ENCODE measurements around the gene RGS7. TPM values are rescaled to one million over a fixed set of nuclear protein-coding genes. Genes with fewer than 3 reads are reported as not detected.

Gene RGS7
- total RNA-seq, 2 donors from 2014 or later = 0.10 to 0.24 TPM

DNA sequence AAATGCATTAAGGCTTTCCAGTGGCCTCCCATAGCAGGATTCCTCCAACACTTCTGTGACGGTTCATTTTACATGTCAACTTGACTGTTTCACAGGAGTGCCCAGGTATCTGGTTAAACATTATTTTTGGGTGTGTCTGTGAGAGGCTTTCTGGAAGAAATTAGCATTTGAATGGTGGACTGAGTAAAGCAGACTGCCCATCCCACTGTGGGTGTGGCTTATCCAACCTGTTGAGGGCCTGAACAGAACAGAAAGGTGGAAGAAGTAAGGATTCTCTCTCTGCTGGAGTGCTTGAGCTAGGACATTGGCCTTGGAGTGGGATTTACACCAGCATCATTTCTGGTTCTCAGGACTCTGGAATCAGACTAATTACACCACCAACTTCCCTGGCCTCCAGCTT lies 85.6 kb downstream of the RGS7 start:
- DNase-seq = peak; percentile 60
- Histone ChIP-seq H3K27ac (no peak overlapping the region), H3K36me3 (no peaks in the 10 kb centered on the region), H3K4me1 (no peaks in the 10 kb centered on the region), H3K9ac (ENCODE audit: low read depth in 2 of 2, low read length in 2 of 2) (no peak overlapping the region), H3K4me3 (no peak overlapping the region), H3K27me3 (no peaks in the 10 kb centered on the region), H3K9me3 (no peaks in the 10 kb centered on the region)
- intact Hi-C loops (cut with DNase I) = no loop called here
- TF ChIP-seq, protein P1, sequence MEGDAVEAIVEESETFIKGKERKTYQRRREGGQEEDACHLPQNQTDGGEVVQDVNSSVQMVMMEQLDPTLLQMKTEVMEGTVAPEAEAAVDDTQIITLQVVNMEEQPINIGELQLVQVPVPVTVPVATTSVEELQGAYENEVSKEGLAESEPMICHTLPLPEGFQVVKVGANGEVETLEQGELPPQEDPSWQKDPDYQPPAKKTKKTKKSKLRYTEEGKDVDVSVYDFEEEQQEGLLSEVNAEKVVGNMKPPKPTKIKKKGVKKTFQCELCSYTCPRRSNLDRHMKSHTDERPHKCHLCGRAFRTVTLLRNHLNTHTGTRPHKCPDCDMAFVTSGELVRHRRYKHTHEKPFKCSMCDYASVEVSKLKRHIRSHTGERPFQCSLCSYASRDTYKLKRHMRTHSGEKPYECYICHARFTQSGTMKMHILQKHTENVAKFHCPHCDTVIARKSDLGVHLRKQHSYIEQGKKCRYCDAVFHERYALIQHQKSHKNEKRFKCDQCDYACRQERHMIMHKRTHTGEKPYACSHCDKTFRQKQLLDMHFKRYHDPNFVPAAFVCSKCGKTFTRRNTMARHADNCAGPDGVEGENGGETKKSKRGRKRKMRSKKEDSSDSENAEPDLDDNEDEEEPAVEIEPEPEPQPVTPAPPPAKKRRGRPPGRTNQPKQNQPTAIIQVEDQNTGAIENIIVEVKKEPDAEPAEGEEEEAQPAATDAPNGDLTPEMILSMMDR (IDR thresholded peaks at IDR 0.05) = no peak

DNA sequence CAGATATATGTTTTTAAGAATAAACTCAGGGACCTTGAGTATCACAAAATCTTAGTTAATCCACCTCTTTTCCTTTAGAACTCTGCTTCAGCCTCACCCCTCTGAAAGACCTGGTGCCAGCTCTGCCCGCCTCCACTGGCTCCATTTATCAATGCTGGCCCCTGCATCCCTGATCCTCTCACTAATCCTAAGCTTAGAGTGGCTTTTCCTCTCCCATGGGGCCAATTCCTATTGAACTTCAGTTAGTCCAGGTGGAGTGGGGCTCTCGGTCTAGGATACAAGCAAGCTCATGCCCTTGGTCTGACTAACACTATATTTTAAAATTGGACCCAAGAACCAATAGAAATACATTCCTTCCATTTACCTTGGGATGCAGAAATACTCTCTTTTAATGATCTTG lies 87.0 kb downstream of the RGS7 start:
- Histone ChIP-seq H3K36me3 (no peaks in the 10 kb centered on the region), H3K4me1 (no peaks in the 10 kb centered on the region), H3K27me3 (no peaks in the 10 kb centered on the region), H3K27ac (no peak overlapping the region), H3K4me3 (no peak overlapping the region), H3K9ac (ENCODE audit: low read depth in 2 of 2, low read length in 2 of 2) (no peak overlapping the region), H3K9me3 (no peaks in the 10 kb centered on the region)
- TF ChIP-seq, protein P1 (IDR thresholded peaks at IDR 0.05) = no peak
- intact Hi-C loops (cut with DNase I) = no loop called here
- no peak for DNase-seq

DNA sequence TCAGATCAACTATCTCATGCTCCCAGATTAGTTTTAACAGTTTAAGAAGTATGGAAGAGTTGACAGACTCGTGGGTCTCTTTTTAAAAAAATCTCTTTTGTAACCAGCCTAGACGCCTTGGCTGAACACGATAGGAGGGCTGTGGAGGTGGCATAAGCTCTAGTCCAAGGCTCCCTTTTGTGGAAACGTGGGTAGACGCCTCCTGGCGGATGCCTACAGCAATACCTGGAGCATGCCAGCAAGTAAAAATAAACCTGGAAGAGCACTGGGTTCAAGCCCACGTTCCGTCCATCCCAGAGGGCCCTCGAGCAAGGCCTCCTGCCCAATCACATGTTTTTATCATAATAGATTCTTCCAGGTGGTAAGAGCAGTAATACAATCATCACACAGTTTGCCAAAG lies 87.9 kb downstream of the RGS7 start:
- Histone ChIP-seq H3K27me3 (no peaks in the 10 kb centered on the region), H3K36me3 (no peaks in the 10 kb centered on the region), H3K9me3 (no peaks in the 10 kb centered on the region), H3K4me3 (no peak overlapping the region), H3K27ac (no peak overlapping the region), H3K9ac (ENCODE audit: low read depth in 2 of 2, low read length in 2 of 2) (no peak overlapping the region), H3K4me1 (no peaks in the 10 kb centered on the region)
- intact Hi-C loops (cut with DNase I) = no loop called here
- no peak for DNase-seq
- TF ChIP-seq, protein P1 (IDR thresholded peaks at IDR 0.05) = no peak

DNA sequence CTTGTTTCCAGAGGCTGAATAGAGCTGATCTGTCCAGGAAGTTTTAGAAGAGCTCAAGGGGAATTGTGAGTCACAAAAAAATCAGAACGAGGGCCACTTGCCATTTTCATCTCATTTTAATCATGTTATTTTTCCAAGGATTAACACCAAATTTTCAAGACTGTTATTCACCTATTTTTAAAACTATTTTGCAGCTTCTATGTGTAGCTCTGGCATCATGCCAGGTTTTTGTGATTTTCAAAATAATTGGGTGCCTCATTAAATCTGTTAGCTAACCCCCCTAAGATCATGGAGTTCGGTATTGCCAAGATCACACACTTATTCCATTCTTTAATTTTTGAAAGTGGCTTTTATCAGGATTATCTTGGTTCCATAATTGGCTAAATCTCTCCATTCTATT lies 90.9 kb downstream of the RGS7 start:
- H3K9me3 ChIP-seq = no peaks in the 10 kb centered on the region
- no peak overlapping the region for H3K4me3 ChIP-seq
- no peak overlapping the region for H3K9ac ChIP-seq (ENCODE audit: low read depth in 2 of 2, low read length in 2 of 2)
- no peak overlapping the region for H3K27ac ChIP-seq
- no peak for DNase-seq
- H3K36me3 ChIP-seq = no peaks in the 10 kb centered on the region
- H3K27me3 ChIP-seq = no peaks in the 10 kb centered on the region
- H3K4me1 ChIP-seq = no peaks in the 10 kb centered on the region
- intact Hi-C loops (cut with DNase I) = no loop called here
- TF ChIP-seq, protein P1 (IDR thresholded peaks at IDR 0.05) = no peak

DNA sequence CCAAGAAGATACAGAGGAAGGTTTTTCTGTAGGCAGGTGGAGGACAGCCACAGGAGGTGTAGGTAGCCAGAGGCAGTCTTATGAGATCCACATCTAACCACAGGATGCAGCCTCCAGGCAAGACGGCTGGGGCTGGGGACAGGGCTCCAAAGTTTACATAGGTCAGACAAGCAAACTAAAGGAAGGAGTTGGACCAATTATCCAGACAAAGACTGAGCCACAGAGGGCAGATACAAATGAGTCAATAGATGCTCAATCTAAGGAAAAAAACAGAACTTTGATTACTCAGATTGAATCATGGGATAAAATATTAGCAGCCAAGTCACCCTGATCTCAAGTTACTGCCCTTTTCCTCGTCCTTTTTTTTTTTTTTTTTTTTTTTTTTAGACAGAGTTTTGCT lies 91.6 kb downstream of the RGS7 start:
- Histone ChIP-seq H3K4me3 (no peak overlapping the region), H3K4me1 (no peaks in the 10 kb centered on the region), H3K9me3 (no peaks in the 10 kb centered on the region), H3K36me3 (no peaks in the 10 kb centered on the region), H3K27ac (no peak overlapping the region), H3K9ac (ENCODE audit: low read depth in 2 of 2, low read length in 2 of 2) (no peak overlapping the region), H3K27me3 (no peaks in the 10 kb centered on the region)
- intact Hi-C loops (cut with DNase I) = no loop called here
- DNase-seq = no peak
- TF ChIP-seq, protein P1 (IDR thresholded peaks at IDR 0.05) = no peak

DNA sequence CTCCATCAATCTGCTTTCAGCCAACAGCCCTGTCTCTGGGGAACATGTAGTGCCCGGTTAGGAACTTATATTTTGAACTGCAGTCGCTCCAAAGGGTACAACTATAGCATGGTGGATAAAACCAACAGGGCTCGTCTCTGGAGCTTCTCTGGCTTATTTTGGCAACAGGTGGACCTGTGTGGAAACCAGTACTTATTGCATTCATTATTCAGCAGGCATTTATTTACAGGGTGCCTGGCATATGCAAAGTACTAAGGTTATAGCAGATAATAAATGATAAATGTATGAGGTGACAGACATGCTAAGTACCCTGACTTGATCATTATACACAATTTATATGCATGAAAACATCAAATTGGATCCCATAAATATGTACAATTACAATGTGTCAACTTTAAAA lies 93.7 kb downstream of the RGS7 start:
- no peaks in the 10 kb centered on the region for H3K36me3 ChIP-seq
- H3K27ac ChIP-seq = no peak overlapping the region
- H3K9me3 ChIP-seq = no peaks in the 10 kb centered on the region
- no peaks in the 10 kb centered on the region for H3K4me1 ChIP-seq
- no peak overlapping the region for H3K4me3 ChIP-seq
- TF ChIP-seq, protein P1 (IDR thresholded peaks at IDR 0.05) = no peak
- intact Hi-C loops (cut with DNase I) = no loop called here
- H3K9ac ChIP-seq (ENCODE audit: low read depth in 2 of 2, low read length in 2 of 2) = no peak overlapping the region
- DNase-seq = no peak
- H3K27me3 ChIP-seq = no peaks in the 10 kb centered on the region
